HG03064 (cell line): ENCODE data around the gene LHFPL5.

ENCODE experiments used
- ATAC-seq: cut with Tn5 transposase; IDR thresholded peaks from one replicate; pipeline ENCODE4 v1.9.1; 2021; ENCODE audit warnings: low read depth; ENCODE audit not compliant: unreplicated experiment

The LHFPL5 gene

DNA sequence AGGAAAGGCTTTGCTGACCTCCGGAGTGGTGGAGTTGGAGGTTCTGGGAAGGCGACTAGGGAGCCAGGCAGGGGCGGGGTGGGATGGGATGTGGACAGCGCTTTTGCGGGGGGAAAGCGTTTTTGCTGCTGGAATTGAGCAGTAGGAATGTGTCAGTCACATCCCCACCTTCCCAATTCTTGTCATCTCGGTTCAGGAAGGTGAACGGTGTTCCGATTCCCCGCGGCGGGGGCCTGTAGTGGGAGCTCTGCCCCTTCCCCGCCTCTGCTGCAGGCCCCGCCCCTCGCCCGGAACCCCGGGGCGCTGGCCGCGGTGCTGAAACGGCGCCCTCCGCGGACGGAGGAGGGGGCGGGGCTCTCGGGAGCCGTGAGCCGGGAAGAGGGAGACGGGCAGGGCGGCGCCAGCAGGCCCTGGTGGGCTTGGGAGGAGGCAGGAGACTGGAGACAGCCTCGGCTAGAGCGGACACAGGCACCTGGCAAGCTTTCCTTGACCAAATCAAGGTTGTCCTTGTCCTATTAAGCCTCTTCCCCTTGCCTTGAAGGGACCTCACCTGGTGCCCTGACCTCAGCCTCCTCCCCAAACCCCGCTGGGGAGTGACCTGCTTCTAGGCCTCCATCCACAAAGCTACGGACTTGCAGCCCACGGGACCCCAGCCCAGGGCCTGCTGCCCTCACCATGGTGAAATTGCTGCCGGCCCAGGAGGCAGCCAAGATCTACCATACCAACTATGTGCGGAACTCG is at the start of gene LHFPL5:
LHFPL5 (plus strand) TSS at position 357 of the 741 bp plus-strand sequence; CDS start at position 676, 319 bp downstream.
- no peak for ATAC-seq

GRCh38 chr6:35757456-35758123 is 47.6 kb upstream of the LHFPL5 start:
- no peak for ATAC-seq

- ATAC-seq, result no peak
Observed at GRCh38 chr6:35759426-35759825, 45.7 kb upstream of the LHFPL5 start.

GRCh38 chr6:35765739-35766138 is 39.4 kb upstream of the LHFPL5 start:
- no peak for ATAC-seq

DNA sequence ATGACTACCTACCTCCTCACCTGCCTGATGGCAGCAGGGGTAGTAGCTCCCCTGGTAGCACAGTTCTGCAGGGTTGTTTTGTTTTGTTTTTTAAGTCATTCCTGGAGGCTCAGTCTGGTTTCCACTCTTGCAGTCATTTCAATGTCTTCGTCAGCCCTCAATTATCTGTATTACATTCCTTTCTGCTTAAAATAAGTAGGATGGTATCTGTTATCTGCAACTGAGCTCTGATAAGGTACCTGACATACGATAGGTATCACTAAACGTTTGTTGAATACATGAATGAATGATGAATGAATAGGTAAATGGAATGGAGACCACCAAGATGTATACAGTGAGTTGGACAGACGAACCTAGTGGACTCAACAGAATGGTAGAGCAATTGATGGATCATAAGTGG is 35.9 kb upstream of the LHFPL5 start:
- ATAC-seq, result no peak

DNA sequence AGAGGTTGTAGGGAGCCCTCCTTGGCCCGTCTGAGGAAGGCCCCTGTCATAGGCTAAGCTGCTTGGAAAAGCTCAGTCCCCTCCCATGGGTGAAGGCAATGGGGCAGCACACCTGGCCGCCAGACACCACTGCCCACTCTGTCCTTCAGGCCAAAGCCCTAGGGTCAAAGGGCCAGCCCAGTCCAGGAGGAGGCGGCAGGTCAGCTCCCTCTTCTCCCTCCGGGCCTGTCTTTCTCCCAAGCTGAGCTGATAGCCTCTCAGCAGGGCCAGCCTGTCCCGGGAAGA is 33.9 kb upstream of the LHFPL5 start:
- no peak for ATAC-seq

- ATAC-seq, result no peak
Observed at GRCh38 chr6:35774116-35774794, 30.9 kb upstream of the LHFPL5 start.

- ATAC-seq, result no peak
Observed at GRCh38 chr6:35775031-35775430, 30.1 kb upstream of the LHFPL5 start.

DNA sequence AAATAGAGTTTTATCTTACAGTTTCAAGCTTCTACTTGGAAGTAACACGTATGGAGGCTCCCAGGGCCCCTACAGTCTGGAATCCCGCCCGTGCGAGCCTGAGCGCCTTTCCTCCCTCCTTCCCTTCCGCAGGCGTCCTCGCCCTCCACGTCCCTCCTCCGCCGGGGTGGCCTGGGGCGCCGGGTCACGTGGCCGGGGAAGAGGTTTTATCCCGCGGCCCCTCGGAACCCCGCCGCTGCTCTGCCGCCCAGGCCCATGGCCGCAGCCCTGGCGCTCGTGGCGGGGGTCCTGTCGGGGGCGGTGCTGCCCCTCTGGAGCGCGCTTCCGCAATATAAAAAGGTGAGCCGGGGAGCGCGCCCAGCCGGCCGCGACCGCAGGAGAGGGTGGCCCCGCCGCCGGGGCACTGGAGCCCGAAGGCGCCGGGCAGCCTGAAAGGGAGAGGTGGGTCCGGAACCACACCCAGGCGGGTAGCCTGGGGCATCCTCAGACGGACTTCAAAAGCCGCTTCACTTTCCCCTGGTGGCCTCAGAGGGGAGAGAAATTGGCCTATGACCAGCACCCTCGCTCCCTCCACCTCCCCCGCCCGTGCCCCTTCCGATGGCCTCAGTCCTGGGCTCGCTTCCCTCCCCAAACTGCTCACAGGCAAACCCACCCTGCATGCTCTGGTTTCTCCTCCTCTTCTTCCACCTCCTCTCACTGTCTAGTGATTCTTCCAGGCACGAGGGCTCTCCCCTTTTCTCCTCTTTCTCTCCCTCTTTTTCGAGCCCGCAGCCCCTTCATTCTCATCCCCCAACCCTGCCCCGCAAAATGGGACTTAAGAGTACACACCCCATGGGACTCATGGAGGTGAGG is 28.6 kb upstream of the LHFPL5 start, which contains the start of gene CLPSL2:
CLPSL2 (plus strand) TSS at position 235 of the 852 bp plus-strand sequence; CDS start at position 256, 21 bp downstream.
- ATAC-seq, result no peak

GRCh38 chr6:35777356-35778102 is 27.6 kb upstream of the LHFPL5 start:
- no peak for ATAC-seq

DNA sequence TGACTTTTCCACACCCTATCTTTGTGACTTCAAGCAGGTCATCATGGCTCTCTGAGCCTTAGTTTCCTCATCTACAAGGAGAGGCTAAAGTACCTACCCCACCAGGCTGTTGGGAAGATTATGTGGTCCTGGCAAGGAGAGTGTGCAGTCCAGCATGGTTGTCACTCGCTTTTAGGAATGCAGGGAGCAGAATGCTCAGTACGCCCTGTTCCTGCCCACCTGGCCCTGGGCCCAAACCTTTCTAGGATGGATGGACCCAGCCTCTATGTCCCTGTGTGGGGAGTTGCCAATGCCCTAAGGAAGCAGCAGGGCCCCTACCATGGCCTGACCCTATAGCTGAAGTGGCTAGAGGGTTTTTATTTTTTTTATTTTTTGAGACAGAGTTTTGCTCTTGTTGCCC is 26.7 kb upstream of the LHFPL5 start:
- ATAC-seq, result no peak

DNA sequence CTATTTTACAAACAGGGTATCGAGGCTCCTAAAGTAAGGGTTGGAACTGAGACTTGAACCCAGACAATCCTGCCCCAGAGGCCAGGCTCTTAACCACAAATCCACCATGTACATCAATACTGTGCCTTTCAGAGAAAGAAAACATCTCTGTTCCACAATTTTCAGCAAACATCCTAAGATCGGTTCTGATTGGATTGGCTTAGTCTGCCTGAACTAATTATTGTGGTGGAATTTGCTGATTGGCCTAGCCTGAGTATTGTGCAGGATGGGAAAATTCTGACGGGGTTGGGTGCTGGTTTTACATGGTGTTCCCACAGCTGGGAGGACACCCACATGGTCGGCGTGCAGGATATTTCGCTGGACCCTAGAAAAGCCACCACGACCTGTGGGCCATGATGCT is 24.4 kb upstream of the LHFPL5 start, which contains the start of gene CLPSL1:
CLPSL1 (plus strand) TSS at position 301 of the 400 bp plus-strand sequence; CDS start at position 393, 92 bp downstream.
- ATAC-seq, result no peak

DNA sequence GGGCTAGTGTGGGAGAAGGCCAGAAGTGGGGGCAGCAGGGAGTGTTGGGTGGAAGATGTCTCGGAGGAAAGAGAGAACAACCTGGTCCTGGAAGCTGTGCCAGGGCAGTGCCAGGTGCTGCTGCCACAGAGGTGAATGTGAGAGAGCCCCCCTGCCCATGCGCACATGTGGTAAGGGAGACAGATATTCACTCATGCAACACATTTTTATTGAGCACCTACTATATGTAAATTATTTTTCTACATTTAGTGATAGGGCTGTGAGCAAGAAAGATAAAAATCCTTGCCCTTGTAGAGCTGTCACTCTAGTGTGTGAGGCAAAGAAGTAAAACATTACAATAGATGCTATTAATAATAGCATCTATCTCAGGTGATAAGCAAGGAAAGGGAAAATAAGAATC is 23.9 kb upstream of the LHFPL5 start:
- no peak for ATAC-seq

DNA sequence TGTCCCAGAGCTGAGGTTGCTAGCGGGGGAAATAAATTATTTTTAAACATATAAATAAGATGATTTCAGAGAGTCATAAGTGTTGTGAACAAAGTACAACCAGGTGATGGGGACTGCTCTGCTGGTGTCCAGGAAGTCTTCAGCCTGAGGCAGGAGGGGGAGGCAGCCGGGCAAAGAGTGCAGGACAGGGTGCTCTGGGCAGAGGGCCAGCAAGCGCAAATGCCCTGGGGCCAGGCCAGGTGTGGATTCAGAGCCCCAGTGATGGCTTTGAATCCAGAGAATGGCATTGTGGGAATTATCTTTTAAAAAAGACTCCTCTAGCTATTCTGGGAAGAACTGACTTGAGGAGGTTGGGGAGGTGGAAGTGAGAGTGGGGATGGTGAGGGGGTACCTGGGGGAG is 22.7 kb upstream of the LHFPL5 start:
- no peak for ATAC-seq

DNA sequence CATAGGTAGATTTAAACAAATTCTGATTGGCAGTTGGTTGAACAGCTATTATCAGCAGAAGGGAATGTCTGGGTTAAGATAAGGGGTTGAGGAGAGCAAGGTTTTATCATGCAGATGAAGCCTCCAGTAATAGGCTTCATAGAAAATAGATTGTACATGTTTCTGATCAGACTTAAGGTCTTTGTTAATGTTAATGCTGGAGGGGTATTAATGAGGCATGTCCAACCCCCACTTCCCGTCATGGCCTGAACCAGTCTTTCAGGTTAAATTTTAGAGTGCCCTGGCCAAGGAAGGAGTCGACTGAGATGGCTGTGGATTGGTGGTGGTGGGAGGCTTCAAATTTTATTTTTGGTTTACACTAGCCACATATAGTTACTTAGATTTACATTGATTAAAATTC is 21.0 kb upstream of the LHFPL5 start:
- ATAC-seq, result no peak

GRCh38 chr6:35786272-35786671 is 18.9 kb upstream of the LHFPL5 start:
- ATAC-seq, result no peak

- no peak for ATAC-seq
Observed at GRCh38 chr6:35786810-35787209, 18.3 kb upstream of the LHFPL5 start.

GRCh38 chr6:35787266-35788218 is 17.6 kb upstream of the LHFPL5 start:
- ATAC-seq, result no peak

DNA sequence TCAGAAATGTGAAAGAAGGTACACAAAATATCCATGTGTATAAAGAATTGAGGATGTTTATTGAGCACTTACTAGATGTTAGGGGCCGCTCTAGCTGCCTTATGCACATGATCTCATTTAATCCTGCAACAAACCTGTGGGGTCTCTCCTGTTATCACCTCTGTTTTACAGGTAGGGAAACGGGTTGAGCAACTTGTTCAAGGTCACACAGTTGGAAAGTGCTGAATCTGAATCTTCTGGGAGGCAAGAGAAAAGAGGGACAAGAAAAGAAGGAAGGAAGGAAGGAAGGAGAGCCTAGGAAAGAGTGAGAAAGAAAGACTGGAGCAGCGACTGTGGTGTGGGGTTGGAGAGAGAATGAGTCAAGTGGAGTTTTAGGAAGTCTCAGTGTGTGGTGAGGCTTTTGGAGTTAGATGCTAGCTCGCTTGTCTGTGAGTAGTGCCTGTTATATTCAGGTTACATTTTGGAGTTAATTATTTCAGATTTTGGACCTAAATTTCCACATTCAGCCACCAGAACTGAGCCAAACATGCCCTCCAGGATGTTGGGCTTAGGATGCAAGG is 16.6 kb upstream of the LHFPL5 start:
- no peak for ATAC-seq
